HepG2 (cell line): ENCODE results near the gene TBX6. TPM values are rescaled to one million over a fixed set of nuclear protein-coding genes. Genes with fewer than 3 reads are reported as not detected.

ENCODE experiments used
- ARID2 ChIP-seq: sonication (generic); formaldehyde crosslinking; IDR thresholded peaks from 2 replicates; pipeline ENCODE4 v1.8.1; 2022; ENCODE audit warnings: mild to moderate bottlenecking, missing genetic modification reagents, borderline replicate concordance
- HOXA3 ChIP-seq: sonication (generic); formaldehyde crosslinking; IDR thresholded peaks from 2 replicates; pipeline ENCODE4 v1.5.0; 2020; ENCODE audit warnings: missing genetic modification reagents
- IRF2 ChIP-seq: IDR thresholded peaks from 2 replicates; pipeline ENCODE4 v1.6.1; 2018; ENCODE audit warnings: missing genetic modification reagents, missing compliant biosample characterization
- NAIF1 ChIP-seq: sonication (generic); formaldehyde crosslinking; IDR thresholded peaks from 2 replicates; pipeline ENCODE4 v1.5.0; 2020; ENCODE audit warnings: mild to moderate bottlenecking, missing genetic modification reagents, borderline replicate concordance
- PAX8 ChIP-seq: sonication (generic); formaldehyde crosslinking; IDR thresholded peaks from 2 replicates; pipeline ENCODE4 v1.8.0; 2022; ENCODE audit warnings: mild to moderate bottlenecking, missing genetic modification reagents, borderline replicate concordance
- PREB ChIP-seq: sonication (generic); formaldehyde crosslinking; IDR thresholded peaks from 2 replicates; pipeline ENCODE4 v1.4.0; 2020; ENCODE audit warnings: missing genetic modification reagents
- RXRA ChIP-seq: sonication (generic); formaldehyde crosslinking; IDR thresholded peaks from 2 replicates; pipeline ENCODE4 v1.5.1; 2020; ENCODE audit warnings: missing genetic modification reagents
- TFE3 ChIP-seq: IDR thresholded peaks from 2 replicates; pipeline ENCODE4 v1.6.1; 2016
- ZBTB8A ChIP-seq: sonication (generic); formaldehyde crosslinking; IDR thresholded peaks from 2 replicates; pipeline ENCODE4 v1.4.0; 2020; ENCODE audit warnings: mild to moderate bottlenecking, low read depth, missing genetic modification reagents, borderline replicate concordance
- ZFP37 ChIP-seq: sonication (generic); formaldehyde crosslinking; IDR thresholded peaks from 2 replicates; pipeline ENCODE4 v1.4.0; 2020; ENCODE audit warnings: missing genetic modification reagents, borderline replicate concordance
- ZMYM4 ChIP-seq: sonication (generic); formaldehyde crosslinking; IDR thresholded peaks from 2 replicates; pipeline ENCODE4 v1.8.1; 2023; ENCODE audit warnings: mild to moderate bottlenecking, missing genetic modification reagents
- ZNF382 ChIP-seq: sonication (generic); formaldehyde crosslinking; IDR thresholded peaks from 2 replicates; pipeline ENCODE4 v1.5.0; 2020; ENCODE audit warnings: missing genetic modification reagents, mild to moderate bottlenecking, borderline replicate concordance
- ZNF414 ChIP-seq: sonication (generic); formaldehyde crosslinking; IDR thresholded peaks from 2 replicates; pipeline ENCODE4 v1.5.0; 2020; ENCODE audit warnings: missing genetic modification reagents
- ZNF772 ChIP-seq: sonication (generic); formaldehyde crosslinking; IDR thresholded peaks from 2 replicates; pipeline ENCODE4 v1.5.0; 2020; ENCODE audit warnings: mild to moderate bottlenecking, missing genetic modification reagents
- ZNF792 ChIP-seq: IDR thresholded peaks from 2 replicates; pipeline ENCODE4 v1.6.1; 2016
- ZSCAN31 ChIP-seq: sonication (generic); formaldehyde crosslinking; IDR thresholded peaks from 2 replicates; pipeline ENCODE4 v1.5.0; 2020; ENCODE audit warnings: low read depth, mild to moderate bottlenecking, missing genetic modification reagents
- polyA plus RNA-seq, 8 experiments: library from polyadenylated mRNA; depleted of rRNA in 3 of 8; stranded (reverse) in 7 of 8; unstranded in 1 of 8; fragments of >200 nt; fragmentation: Illumina TruSeq in 4 of 8; extraction: Trizol in 4 of 8; gene quantifications; 2 replicates each; pipeline versions ENCODE4 v1.2.1 to v1.2.3, GENCODE V29; 2011 to 2016; ENCODE audit warnings: low read depth in 4 of 8, missing spikeins in 1 of 8, mixed read lengths in 1 of 8; ENCODE audit not compliant: insufficient read depth in 1 of 8
- total RNA-seq, 5 experiments: library from RNA; depleted of rRNA; stranded (reverse); fragments of >200 nt; fragmentation: Illumina TruSeq; extraction: Trizol; gene quantifications; 2 replicates each; pipeline ENCODE4 v1.2.3, GENCODE V29; 2016; ENCODE audit warnings: low read depth in 1 of 5
- TF ChIP-seq, protein P1 (sequence below): sonication (generic); formaldehyde crosslinking; IDR thresholded peaks from 2 replicates; pipeline ENCODE4 v1.5.1; 2020; ENCODE audit warnings: missing genetic modification reagents, mild to moderate bottlenecking, borderline replicate concordance
- TF ChIP-seq, protein P2 (sequence below): sonication (generic); formaldehyde crosslinking; IDR thresholded peaks from 2 replicates; pipeline ENCODE4 v1.4.0; 2020; ENCODE audit warnings: missing genetic modification reagents, mild to moderate bottlenecking, borderline replicate concordance
- TF ChIP-seq, protein P3 (sequence below): fragments of 450-650 bp; IDR thresholded peaks from 2 replicates; pipeline ENCODE4 v1.6.1; 2017; ENCODE audit warnings: mild to moderate bottlenecking

TBX6 gene
- total and polyA plus RNA-seq, 2 of the 13 experiments (the other 11 are each of a cell fraction or from before 2014, with no cell fraction given) = 0.24 to 0.42 TPM

DNA sequence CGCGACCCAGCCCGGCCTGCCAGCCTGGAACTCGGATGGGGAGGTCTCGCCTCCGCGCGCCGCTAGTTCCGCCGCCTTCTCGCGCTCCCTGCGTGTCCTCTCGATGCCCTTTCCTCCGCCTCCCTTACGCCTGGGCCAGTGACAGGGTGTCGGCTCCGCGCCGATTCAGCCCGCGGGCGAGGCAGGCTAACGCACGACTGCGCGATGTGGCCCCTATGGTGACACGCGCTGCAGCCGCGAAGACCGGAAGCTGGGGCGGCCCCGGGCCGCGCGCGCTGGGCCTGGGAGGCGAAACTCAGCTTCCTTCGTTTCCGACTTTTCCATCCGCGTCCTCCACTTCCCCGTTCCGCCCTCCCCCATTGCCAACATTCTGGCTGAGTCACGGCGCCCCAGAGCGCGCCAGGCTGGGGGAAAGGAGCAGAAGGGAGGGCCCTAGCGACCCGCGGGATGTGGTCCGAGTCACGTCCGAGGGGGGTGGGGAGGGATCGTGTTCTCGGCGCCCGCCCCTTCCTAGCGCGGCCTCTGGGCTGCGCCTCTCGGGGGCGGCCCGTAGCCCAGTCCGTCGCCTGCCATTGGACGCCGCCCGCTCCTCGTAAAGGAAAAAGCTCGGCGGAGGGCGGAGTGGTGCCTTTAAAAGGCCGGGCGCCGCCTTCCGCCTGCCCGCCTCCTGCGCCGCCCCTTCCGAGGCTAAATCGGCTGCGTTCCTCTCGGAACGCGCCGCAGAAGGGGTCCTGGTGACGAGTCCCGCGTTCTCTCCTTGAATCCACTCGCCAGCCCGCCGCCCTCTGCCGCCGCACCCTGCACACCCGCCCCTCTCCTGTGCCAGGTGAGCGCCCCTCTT is 26.4 kb downstream of the TBX6 start, which contains the start of gene ALDOA (continued):
- TF ChIP-seq NAIF1 (CRISPR knock-in tag) = peak; percentile 93; the same call in 1 of the 2 replicates
- TF ChIP-seq, protein P1, sequence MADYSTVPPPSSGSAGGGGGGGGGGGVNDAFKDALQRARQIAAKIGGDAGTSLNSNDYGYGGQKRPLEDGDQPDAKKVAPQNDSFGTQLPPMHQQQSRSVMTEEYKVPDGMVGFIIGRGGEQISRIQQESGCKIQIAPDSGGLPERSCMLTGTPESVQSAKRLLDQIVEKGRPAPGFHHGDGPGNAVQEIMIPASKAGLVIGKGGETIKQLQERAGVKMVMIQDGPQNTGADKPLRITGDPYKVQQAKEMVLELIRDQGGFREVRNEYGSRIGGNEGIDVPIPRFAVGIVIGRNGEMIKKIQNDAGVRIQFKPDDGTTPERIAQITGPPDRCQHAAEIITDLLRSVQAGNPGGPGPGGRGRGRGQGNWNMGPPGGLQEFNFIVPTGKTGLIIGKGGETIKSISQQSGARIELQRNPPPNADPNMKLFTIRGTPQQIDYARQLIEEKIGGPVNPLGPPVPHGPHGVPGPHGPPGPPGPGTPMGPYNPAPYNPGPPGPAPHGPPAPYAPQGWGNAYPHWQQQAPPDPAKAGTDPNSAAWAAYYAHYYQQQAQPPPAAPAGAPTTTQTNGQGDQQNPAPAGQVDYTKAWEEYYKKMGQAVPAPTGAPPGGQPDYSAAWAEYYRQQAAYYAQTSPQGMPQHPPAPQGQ (CRISPR knock-in tag) = no peak
- TF ChIP-seq, protein P2, sequence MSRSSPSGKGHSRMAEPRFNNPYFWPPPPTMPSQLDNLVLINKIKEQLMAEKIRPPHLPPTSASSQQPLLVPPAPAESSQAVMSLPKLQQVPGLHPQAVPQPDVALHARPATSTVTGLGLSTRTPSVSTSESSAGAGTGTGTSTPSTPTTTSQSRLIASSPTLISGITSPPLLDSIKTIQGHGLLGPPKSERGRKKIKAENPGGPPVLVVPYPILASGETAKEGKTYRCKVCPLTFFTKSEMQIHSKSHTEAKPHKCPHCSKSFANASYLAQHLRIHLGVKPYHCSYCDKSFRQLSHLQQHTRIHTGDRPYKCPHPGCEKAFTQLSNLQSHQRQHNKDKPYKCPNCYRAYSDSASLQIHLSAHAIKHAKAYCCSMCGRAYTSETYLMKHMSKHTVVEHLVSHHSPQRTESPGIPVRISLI (CRISPR knock-in tag) = no peak; the same call in 1 of the 2 replicates
- peak; percentile 97 for TF ChIP-seq ZNF772 (CRISPR knock-in tag)
- peak; percentile 73; the same call in 1 of the 2 replicates for TF ChIP-seq ZNF792 (CRISPR knock-in tag)
- TF ChIP-seq ZMYM4 (CRISPR knock-in tag) = peak; percentile 98
- TF ChIP-seq, protein P3, sequence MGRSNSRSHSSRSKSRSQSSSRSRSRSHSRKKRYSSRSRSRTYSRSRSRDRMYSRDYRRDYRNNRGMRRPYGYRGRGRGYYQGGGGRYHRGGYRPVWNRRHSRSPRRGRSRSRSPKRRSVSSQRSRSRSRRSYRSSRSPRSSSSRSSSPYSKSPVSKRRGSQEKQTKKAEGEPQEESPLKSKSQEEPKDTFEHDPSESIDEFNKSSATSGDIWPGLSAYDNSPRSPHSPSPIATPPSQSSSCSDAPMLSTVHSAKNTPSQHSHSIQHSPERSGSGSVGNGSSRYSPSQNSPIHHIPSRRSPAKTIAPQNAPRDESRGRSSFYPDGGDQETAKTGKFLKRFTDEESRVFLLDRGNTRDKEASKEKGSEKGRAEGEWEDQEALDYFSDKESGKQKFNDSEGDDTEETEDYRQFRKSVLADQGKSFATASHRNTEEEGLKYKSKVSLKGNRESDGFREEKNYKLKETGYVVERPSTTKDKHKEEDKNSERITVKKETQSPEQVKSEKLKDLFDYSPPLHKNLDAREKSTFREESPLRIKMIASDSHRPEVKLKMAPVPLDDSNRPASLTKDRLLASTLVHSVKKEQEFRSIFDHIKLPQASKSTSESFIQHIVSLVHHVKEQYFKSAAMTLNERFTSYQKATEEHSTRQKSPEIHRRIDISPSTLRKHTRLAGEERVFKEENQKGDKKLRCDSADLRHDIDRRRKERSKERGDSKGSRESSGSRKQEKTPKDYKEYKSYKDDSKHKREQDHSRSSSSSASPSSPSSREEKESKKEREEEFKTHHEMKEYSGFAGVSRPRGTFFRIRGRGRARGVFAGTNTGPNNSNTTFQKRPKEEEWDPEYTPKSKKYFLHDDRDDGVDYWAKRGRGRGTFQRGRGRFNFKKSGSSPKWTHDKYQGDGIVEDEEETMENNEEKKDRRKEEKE = no peak
- TF ChIP-seq PREB = 0 out of 2 replicates have a peak, but pooled peaks have one; percentile 65
- TF ChIP-seq HOXA3 (CRISPR knock-in tag) = peak; percentile 94
- TF ChIP-seq ZNF382 = no peak
- peak; percentile 93 for TF ChIP-seq RXRA (CRISPR knock-in tag)
- TF ChIP-seq ZFP37 (CRISPR knock-in tag) = 0 out of 2 replicates have a peak, but pooled peaks have one; percentile 37
- TF ChIP-seq ZSCAN31 (CRISPR knock-in tag) = peak; percentile 96
- peak; percentile 14; the same call in 1 of the 2 replicates for TF ChIP-seq ARID2 (CRISPR knock-in tag)
- TF ChIP-seq ZNF414 (CRISPR knock-in tag) = peak; percentile 99
- peak; percentile 77 for TF ChIP-seq IRF2 (CRISPR knock-in tag)
- TF ChIP-seq PAX8 = no peak; the same call in 1 of the 2 replicates
- TF ChIP-seq ZBTB8A (CRISPR knock-in tag) = no peak
- TF ChIP-seq TFE3 (CRISPR knock-in tag) = peak; percentile 47
